Effector memory CD4-positive, alpha-beta T cell (primary cell): Measurements from ENCODE around the gene RNF6.

ENCODE experiments used
- DNase-seq, 3 donors: peaks; one replicate each; pipeline ENCODE4 v3.0.0-alpha.2; 2020
- H3K27ac ChIP-seq: 2 replicates; pipeline ENCODE4 v1.7.0; 2013; ENCODE audit warnings: mild to moderate bottlenecking, low read length, moderate library complexity; ENCODE audit not compliant: insufficient read depth, poor library complexity, severe bottlenecking
- H3K27me3 ChIP-seq: replicated peaks from 2 replicates; pipeline ENCODE4 v1.7.0; 2013; ENCODE audit warnings: mild to moderate bottlenecking, low read length; ENCODE audit not compliant: insufficient read depth, control insufficient read depth, poor library complexity, severe bottlenecking
- H3K36me3 ChIP-seq: 2 replicates; pipeline ENCODE4 v1.7.0; 2013; ENCODE audit warnings: mild to moderate bottlenecking, low read length, moderate library complexity; ENCODE audit not compliant: control insufficient read depth, insufficient read depth
- H3K4me1 ChIP-seq: 2 replicates; pipeline ENCODE4 v1.7.0; 2013; ENCODE audit warnings: low read length, mild to moderate bottlenecking; ENCODE audit not compliant: control insufficient read depth, insufficient read depth, poor library complexity, severe bottlenecking
- H3K4me3 ChIP-seq: 2 replicates; pipeline ENCODE4 v1.7.0; 2013; ENCODE audit warnings: low read length, low read depth, mild to moderate bottlenecking; ENCODE audit not compliant: insufficient read depth, poor library complexity, severe bottlenecking
- H3K9me3 ChIP-seq: 2 replicates; pipeline ENCODE4 v1.7.0; 2013; ENCODE audit warnings: mild to moderate bottlenecking, low read length, moderate library complexity; ENCODE audit not compliant: control insufficient read depth
- total RNA-seq, 3 donors: gene quantifications; one replicate each; lab custom pipeline; 2026; lab: John Stamatoyannopoulos, UW

The RNF6 gene
- total RNA-seq, result 53.4 to 78.6 (median 77.8) reads per million in 3 donors

DNA sequence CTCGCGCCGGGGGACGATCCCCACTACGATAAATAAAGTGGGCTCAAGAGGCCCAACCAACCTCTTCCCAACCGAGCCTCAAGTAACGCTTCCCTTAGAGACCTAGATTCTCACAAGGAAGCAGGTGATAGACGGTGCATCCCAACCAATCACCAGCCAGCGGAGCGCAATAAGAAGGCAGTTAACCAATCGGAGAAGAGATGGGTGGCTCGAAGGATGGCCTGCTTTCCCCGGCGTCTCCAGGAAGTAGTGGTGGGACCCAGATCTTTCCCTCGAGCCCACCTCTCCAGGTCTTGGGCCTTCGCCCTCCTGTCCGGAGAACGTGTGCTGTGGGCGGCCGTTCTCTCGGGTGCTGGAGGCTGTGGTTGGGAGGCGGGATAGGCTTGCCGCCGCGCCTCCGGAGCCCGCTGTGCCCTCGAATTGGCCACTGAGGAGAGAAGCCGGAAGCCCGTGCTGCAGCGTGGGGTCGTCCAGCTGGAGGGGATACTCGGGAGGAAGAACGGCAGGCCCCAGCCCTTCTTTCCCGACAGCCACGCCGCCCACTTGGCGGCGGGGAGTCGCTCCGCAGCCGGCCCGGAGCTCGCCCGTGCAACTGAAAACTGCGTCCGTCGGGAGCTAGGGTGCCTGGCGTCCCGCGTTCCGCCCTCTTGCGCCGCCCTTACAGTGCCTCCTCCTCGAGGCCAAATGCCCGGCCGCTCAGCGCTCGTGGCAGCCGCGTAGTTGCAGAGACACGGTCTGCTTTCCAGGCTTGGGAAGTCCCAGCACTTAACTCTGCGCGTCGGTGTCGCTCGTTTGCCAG, at the start of gene RNF6:
Gene RNF6, minus strand, starts transcription at position 594 of the 799 bp plus-strand sequence. CDS start 2,665 bp downstream, outside the sequence.
- H3K4me3 ChIP-seq, result peak within 1 kb of the TSS; percentile 98
- peak; percentile 76 to 86 (median 81) for DNase-seq
- peaks cover 18% of the 10 kb centered on the region for H3K4me1 ChIP-seq
- H3K27me3 ChIP-seq, result no peaks in the 10 kb centered on the region
- no peaks in the 10 kb centered on the region for H3K9me3 ChIP-seq
- peaks cover 28% of the 10 kb centered on the region for H3K36me3 ChIP-seq
- peak within 1 kb of the TSS; percentile 97 for H3K27ac ChIP-seq

- Histone ChIP-seq H3K27me3 (no peaks in the 10 kb centered on the region), H3K9me3 (no peaks in the 10 kb centered on the region)
Observed at GRCh38 chr13:26270707-26271106, 48.6 kb upstream of the RNF6 start.

DNA sequence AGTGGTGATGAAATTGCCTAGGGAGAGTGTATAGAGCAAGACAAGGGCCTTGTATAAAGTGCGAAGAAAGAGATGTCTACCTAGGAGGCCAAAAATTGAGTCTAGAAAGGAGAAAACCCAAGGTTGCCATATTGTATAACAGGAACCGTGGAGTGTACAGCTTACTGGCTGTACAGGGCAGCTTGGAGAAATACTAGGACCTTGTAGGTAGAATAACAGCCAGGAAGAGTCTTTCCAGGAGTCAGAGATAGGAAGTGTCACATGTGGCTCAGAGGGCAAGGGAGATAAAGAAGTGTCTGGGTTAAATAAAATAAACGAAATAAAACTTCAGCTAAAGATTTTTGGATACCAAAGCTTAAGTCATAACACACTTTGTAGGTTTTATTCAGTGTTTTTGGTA, 44.2 kb upstream of the RNF6 start:
- no peaks in the 10 kb centered on the region for H3K4me1 ChIP-seq
- no peaks in the 10 kb centered on the region for H3K36me3 ChIP-seq
- no peaks in the 10 kb centered on the region for H3K27me3 ChIP-seq
- no peak overlapping the region for H3K27ac ChIP-seq
- H3K4me3 ChIP-seq, result no peak overlapping the region
- H3K9me3 ChIP-seq, result no peaks in the 10 kb centered on the region
- DNase-seq, result no peak

More at GRCh38 chr13:26270707-26271106, 48.6 kb upstream of the RNF6 start:
- Histone ChIP-seq H3K4me1 (no peaks in the 10 kb centered on the region), H3K36me3 (no peaks in the 10 kb centered on the region), H3K27ac (no peak overlapping the region), H3K4me3 (no peak overlapping the region)
- DNase-seq, result no peak

DNA sequence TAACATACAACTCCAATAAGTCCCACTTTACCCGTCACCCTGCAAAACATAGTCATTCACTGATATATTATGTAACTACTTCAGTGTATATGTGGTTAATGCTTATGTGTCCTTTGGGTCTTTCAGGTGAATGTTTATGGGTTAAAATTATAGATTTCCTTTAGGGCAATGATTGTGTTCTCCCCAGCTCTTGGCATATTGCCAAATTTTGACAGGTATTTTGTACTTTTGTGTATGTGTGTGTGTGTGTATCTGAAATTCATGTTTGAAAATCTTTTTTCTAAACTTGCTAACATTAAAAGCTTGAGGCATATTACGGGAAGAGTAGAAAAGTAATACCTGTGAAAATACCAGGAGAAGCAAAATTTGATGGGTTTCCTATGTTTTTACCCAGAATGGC, 40.0 kb upstream of the RNF6 start:
- Histone ChIP-seq H3K27ac (no peak overlapping the region), H3K4me1 (no peaks in the 10 kb centered on the region), H3K4me3 (no peak overlapping the region), H3K36me3 (no peaks in the 10 kb centered on the region), H3K27me3 (no peaks in the 10 kb centered on the region), H3K9me3 (no peaks in the 10 kb centered on the region)
- DNase-seq, result no peak

GRCh38 chr13:26259634-26260033, 37.5 kb upstream of the RNF6 start:
- Histone ChIP-seq H3K27ac (no peak overlapping the region), H3K4me1 (peaks cover 6% of the 10 kb centered on the region), H3K27me3 (no peaks in the 10 kb centered on the region), H3K9me3 (no peaks in the 10 kb centered on the region), H3K36me3 (no peaks in the 10 kb centered on the region), H3K4me3 (no peak overlapping the region)
- no peak for DNase-seq

DNA sequence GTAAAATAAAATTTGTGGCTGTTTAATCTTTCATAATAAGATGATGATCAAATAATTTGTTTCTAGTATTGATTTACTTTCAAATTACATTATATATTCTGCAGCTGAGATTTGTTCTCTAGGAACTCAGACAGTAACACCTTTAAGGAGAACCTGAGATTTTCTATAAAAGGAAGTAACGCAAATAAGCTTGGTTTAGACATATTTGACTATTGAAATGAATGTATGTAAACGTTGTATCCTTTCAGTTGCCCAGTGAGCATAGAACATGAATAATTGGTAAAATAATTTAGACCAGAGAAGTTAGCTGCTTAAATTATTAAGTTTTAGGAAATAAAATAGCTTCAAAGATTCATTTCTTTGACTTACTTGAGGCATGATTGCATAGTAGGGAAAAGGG, 34.9 kb upstream of the RNF6 start:
- peaks cover 6% of the 10 kb centered on the region for H3K4me1 ChIP-seq
- no peaks in the 10 kb centered on the region for H3K27me3 ChIP-seq
- no peaks in the 10 kb centered on the region for H3K36me3 ChIP-seq
- no peak overlapping the region for H3K27ac ChIP-seq
- no peak for DNase-seq
- H3K9me3 ChIP-seq, result no peaks in the 10 kb centered on the region
- no peak overlapping the region for H3K4me3 ChIP-seq

DNA sequence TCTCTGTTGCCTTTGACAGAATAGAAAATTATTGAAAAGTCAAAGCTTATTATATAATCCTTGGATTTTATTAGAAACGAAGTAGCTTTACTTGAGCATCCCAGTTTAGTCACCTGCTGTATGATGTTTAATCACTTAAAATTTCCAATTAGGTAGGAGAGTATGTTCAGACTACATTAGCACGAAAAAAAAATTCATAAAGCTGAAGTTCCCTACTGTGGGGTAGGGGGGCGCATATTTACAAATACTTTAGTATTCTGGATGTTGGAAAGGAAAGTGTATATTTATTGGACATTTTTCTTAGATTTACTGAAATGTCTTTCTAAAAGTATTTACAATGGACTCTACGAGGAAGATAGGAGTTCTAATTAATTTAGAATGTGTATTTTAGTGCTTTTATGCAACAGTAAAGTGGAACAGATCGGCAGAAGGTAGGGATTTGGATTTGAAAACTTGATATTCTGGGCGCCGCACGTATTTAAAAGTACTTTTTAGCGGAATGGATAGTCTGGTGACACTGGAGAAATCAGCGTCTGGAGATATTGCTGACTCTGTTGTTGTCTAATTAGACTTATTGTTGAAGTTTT, 33.7 kb upstream of the RNF6 start:
- H3K36me3 ChIP-seq, result no peaks in the 10 kb centered on the region
- H3K27me3 ChIP-seq, result no peaks in the 10 kb centered on the region
- no peak overlapping the region for H3K27ac ChIP-seq
- H3K4me3 ChIP-seq, result peak overlapping the region; percentile 2
- H3K9me3 ChIP-seq, result no peaks in the 10 kb centered on the region
- H3K4me1 ChIP-seq, result peaks cover 6% of the 10 kb centered on the region
- DNase-seq, result no peak

DNA sequence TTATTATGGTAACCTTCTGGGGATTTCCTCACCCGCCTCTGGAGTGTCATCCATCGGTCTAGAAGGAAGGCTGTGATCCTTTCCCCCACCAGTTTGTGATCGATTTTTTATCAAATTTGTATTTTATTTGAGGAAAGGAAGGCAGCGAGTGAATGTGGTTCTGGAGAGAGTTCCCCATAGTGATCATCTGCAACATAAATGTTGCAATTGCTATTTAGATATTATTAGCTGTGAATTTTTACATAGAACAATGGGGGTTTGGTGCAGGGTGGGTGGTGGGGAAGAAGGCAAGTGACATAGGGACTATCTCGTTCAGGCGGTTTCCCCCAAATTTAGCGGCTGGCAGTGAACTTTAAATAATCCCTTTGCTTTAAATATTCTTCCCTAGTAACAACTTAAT, 33.0 kb upstream of the RNF6 start:
- Histone ChIP-seq H3K9me3 (no peaks in the 10 kb centered on the region), H3K27me3 (no peaks in the 10 kb centered on the region), H3K36me3 (no peaks in the 10 kb centered on the region), H3K4me3 (peak overlapping the region; percentile 100), H3K4me1 (peaks cover 6% of the 10 kb centered on the region), H3K27ac (peak overlapping the region; percentile 83)
- no peak for DNase-seq

DNA sequence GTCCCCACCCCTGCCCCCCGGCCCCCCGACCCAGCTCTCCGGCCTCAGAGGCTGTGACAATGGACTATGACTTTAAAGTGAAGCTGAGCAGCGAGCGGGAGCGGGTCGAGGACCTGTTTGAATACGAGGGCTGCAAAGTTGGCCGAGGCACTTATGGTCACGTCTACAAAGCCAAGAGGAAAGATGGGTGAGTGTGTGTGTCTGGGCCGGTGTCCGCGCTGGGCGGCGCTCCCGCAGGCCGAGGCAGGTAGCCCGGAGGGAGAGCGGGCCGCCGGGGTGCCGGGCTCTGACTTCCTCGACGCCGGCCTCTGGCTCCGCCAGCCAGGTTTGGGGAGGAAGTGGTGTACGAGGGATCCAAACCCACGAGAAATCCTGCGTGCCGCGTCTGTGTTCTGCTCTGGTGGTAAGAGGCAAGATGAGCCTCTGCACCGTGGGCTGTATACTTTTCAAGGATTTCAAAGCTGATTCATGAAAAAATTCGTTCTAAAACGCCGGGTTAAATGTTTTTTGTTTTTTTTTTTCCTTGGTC, 32.5 kb upstream of the RNF6 start:
- no peaks in the 10 kb centered on the region for H3K36me3 ChIP-seq
- DNase-seq, result peak; percentile 38 to 46 (median 39)
- no peaks in the 10 kb centered on the region for H3K9me3 ChIP-seq
- H3K4me3 ChIP-seq, result peak overlapping the region; percentile 100
- H3K4me1 ChIP-seq, result peaks cover 6% of the 10 kb centered on the region
- H3K27me3 ChIP-seq, result no peaks in the 10 kb centered on the region
- peak overlapping the region; percentile 83 for H3K27ac ChIP-seq
